Suprapubic skin (tissue), 4 donors: ENCODE results near the gene SCUBE1. TPM values are rescaled to one million over a fixed set of nuclear protein-coding genes. Genes with fewer than 3 reads are reported as not detected.

ENCODE experiments used
- DNase-seq, 2 donors: peaks; one replicate each; pipeline ENCODE4 v3.0.0-alpha.2; 2019; ENCODE audit warnings: low spot score in 2 of 2
- H3K27ac ChIP-seq: fragments of 200-600 bp; sonication (generic); one replicate; pipeline ENCODE4 v1.5.1; 2019
- H3K27me3 ChIP-seq: fragments of 200-600 bp; sonication (generic); one replicate; pipeline ENCODE4 v1.5.1; 2019
- H3K36me3 ChIP-seq: fragments of 200-600 bp; sonication (generic); one replicate; pipeline ENCODE4 v1.5.1; 2019
- H3K4me1 ChIP-seq: fragments of 200-600 bp; sonication (generic); one replicate; pipeline ENCODE4 v1.5.1; 2019
- H3K4me3 ChIP-seq: fragments of 200-600 bp; sonication (generic); one replicate; pipeline ENCODE4 v1.5.1; 2019; ENCODE audit warnings: mild to moderate bottlenecking
- H3K9me3 ChIP-seq: fragments of 200-600 bp; sonication (generic); one replicate; pipeline ENCODE4 v1.5.1; 2019
- EP300 ChIP-seq: sonication (generic); formaldehyde crosslinking; IDR thresholded peaks from one replicate; pipeline ENCODE4 v1.6.1; 2017; ENCODE audit warnings: antibody characterized with exemption
- POLR2A ChIP-seq, 2 donors: fragments of 450-650 bp; IDR thresholded peaks; one replicate each; pipeline ENCODE4 v1.6.1; 2017; ENCODE audit warnings: antibody characterized with exemption in 2 of 2, mild to moderate bottlenecking in 2 of 2, moderate library complexity in 2 of 2
- POLR2AphosphoS5 ChIP-seq, 3 donors: sonication (generic); formaldehyde crosslinking; IDR thresholded peaks; one replicate each; pipeline ENCODE4 v1.6.1; 2017; ENCODE audit warnings: antibody characterized with exemption in 3 of 3
- WGBS: methylation state at CpG from one replicate; pipeline ENCODE4 v1.1.5; 2018; 5-methylcytosine and 5-hydroxymethylcytosine counted together
- total RNA-seq, 4 donors: library from RNA; depleted of rRNA; stranded (reverse); fragments of >200 nt; gene quantifications; one replicate each; pipeline ENCODE4 v1.1.0, GENCODE V29; 2016
- TF ChIP-seq, protein P1 (sequence below), 2 donors: fragments of 200-600 bp in 1 of 2; fragments of 450-650 bp in 1 of 2; sonication (generic) in 1 of 2; IDR thresholded peaks; one replicate each; pipeline ENCODE4 v1.5.1; 2016 to 2019; ENCODE audit warnings: antibody characterized with exemption in 2 of 2, mild to moderate bottlenecking in 1 of 2, moderate library complexity in 1 of 2

The SCUBE1 gene
- total RNA-seq, 4 donors from 2014 or later = 0.47 to 1.1 (median 0.78) TPM

DNA sequence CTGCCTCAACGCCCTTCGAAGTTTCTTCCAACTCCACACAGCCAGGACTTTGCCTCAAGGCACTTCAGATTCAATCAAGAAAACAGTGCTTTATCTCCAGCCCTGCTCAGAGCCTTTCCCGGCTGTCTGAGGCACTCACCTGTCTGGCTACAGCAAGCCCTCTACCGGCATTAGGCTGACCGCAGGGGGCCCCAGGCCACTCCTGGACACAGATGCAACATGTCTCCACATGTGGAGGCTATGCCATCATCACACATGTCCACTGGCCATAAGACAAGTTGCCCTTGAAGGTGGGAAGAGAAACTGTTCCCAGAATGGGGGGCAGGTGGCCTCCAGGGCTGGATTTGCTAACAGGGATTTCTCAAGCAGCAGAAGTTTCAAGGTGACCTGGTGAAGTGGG is 10.0 kb downstream of the SCUBE1 start:
- Histone ChIP-seq H3K4me1 (no peaks in the 10 kb centered on the region), H3K27me3 (peaks cover 13% of the 10 kb centered on the region), H3K27ac (no peak overlapping the region), H3K9me3 (no peaks in the 10 kb centered on the region), H3K36me3 (no peaks in the 10 kb centered on the region), H3K4me3 (no peak overlapping the region)
- WGBS = 38% methylated on average over 2 of the region's 5 CpGs
- TF ChIP-seq EP300 (no peak), POLR2AphosphoS5 (IDR thresholded peaks at IDR 0.05) (no peak), POLR2A (IDR thresholded peaks at IDR 0.05) (no peak)
- TF ChIP-seq, protein P1, sequence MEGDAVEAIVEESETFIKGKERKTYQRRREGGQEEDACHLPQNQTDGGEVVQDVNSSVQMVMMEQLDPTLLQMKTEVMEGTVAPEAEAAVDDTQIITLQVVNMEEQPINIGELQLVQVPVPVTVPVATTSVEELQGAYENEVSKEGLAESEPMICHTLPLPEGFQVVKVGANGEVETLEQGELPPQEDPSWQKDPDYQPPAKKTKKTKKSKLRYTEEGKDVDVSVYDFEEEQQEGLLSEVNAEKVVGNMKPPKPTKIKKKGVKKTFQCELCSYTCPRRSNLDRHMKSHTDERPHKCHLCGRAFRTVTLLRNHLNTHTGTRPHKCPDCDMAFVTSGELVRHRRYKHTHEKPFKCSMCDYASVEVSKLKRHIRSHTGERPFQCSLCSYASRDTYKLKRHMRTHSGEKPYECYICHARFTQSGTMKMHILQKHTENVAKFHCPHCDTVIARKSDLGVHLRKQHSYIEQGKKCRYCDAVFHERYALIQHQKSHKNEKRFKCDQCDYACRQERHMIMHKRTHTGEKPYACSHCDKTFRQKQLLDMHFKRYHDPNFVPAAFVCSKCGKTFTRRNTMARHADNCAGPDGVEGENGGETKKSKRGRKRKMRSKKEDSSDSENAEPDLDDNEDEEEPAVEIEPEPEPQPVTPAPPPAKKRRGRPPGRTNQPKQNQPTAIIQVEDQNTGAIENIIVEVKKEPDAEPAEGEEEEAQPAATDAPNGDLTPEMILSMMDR (IDR thresholded peaks at IDR 0.05) = no peak
- no peak for DNase-seq

- TF ChIP-seq, protein P1 (IDR thresholded peaks at IDR 0.05) = no peak
- TF ChIP-seq POLR2A (IDR thresholded peaks at IDR 0.05) (no peak), EP300 (no peak), POLR2AphosphoS5 (IDR thresholded peaks at IDR 0.05) (no peak)
- Histone ChIP-seq H3K27ac (no peak overlapping the region), H3K36me3 (no peaks in the 10 kb centered on the region), H3K4me3 (no peak overlapping the region), H3K27me3 (peaks cover 12% of the 10 kb centered on the region), H3K9me3 (no peaks in the 10 kb centered on the region), H3K4me1 (no peaks in the 10 kb centered on the region)
- 93% methylated on average over 9 of the region's 9 CpGs for WGBS
- no peak for DNase-seq
Measured at GRCh38 chr22:43331698-43332097, 11.5 kb downstream of the SCUBE1 start.

GRCh38 chr22:43331069-43331451 is 12.1 kb downstream of the SCUBE1 start:
- no peaks in the 10 kb centered on the region for H3K4me1 ChIP-seq
- TF ChIP-seq, protein P1 (IDR thresholded peaks at IDR 0.05) = no peak
- no peak for TF ChIP-seq EP300
- TF ChIP-seq POLR2AphosphoS5 (IDR thresholded peaks at IDR 0.05) = no peak
- no peak for TF ChIP-seq POLR2A (IDR thresholded peaks at IDR 0.05)
- WGBS = 70% methylated on average over 3 of the region's 3 CpGs
- no peaks in the 10 kb centered on the region for H3K36me3 ChIP-seq
- no peak for DNase-seq
- H3K27me3 ChIP-seq = peaks cover 10% of the 10 kb centered on the region
- no peaks in the 10 kb centered on the region for H3K9me3 ChIP-seq
- no peak overlapping the region for H3K27ac ChIP-seq
- H3K4me3 ChIP-seq = no peak overlapping the region

GRCh38 chr22:43330178-43331068 is 12.7 kb downstream of the SCUBE1 start:
- TF ChIP-seq POLR2A (IDR thresholded peaks at IDR 0.05) = no peak
- TF ChIP-seq EP300 = no peak
- TF ChIP-seq, protein P1 (IDR thresholded peaks at IDR 0.05) = no peak
- TF ChIP-seq POLR2AphosphoS5 (IDR thresholded peaks at IDR 0.05) = no peak
- Histone ChIP-seq H3K4me1 (no peaks in the 10 kb centered on the region), H3K27me3 (peaks cover 9% of the 10 kb centered on the region), H3K36me3 (no peaks in the 10 kb centered on the region), H3K4me3 (no peak overlapping the region), H3K9me3 (no peaks in the 10 kb centered on the region), H3K27ac (no peak overlapping the region)
- WGBS = 71% methylated on average over 7 of the region's 7 CpGs
- no peak for DNase-seq

- TF ChIP-seq POLR2A (IDR thresholded peaks at IDR 0.05) = no peak
- H3K27ac ChIP-seq = no peak overlapping the region
Measured at GRCh38 chr22:43329061-43329460, 14.1 kb downstream of the SCUBE1 start.

More at GRCh38 chr22:43329061-43329460, 14.1 kb downstream of the SCUBE1 start:
- H3K4me3 ChIP-seq = no peak overlapping the region
- peaks cover 9% of the 10 kb centered on the region for H3K27me3 ChIP-seq
- DNase-seq = no peak
- WGBS = 96% methylated on average over 4 of the region's 7 CpGs
- H3K4me1 ChIP-seq = no peaks in the 10 kb centered on the region
- no peaks in the 10 kb centered on the region for H3K9me3 ChIP-seq
- H3K36me3 ChIP-seq = no peaks in the 10 kb centered on the region
